Mesodermal cell (in vitro differentiated cells): ENCODE data around the gene ZNF280D. TPM values are rescaled to one million over a fixed set of nuclear protein-coding genes. Genes with fewer than 3 reads are reported as not detected.
"Not testable (repeated sequence)": the region's sequence is repeated elsewhere in the genome, so short reads cannot be mapped to it uniquely, and the experiment has no call there.

Source experiments
- H3K27ac ChIP-seq: 2 replicates; pipeline ENCODE4 v1.7.0; 2013; ENCODE audit warnings: mild to moderate bottlenecking, low read depth, low read length, moderate library complexity; ENCODE audit not compliant: severe bottlenecking
- H3K36me3 ChIP-seq: 2 replicates; pipeline ENCODE4 v1.7.1; 2013; ENCODE audit warnings: mild to moderate bottlenecking, low read length, moderate library complexity; ENCODE audit not compliant: control insufficient read depth, insufficient read depth
- H3K4me1 ChIP-seq: one replicate; pipeline ENCODE4 v1.7.1; 2013; ENCODE audit warnings: mild to moderate bottlenecking, low read length; ENCODE audit not compliant: insufficient read depth, control insufficient read depth, poor library complexity, severe bottlenecking
- H3K4me3 ChIP-seq: 2 replicates; pipeline ENCODE4 v1.7.0; 2013; ENCODE audit warnings: low read length, control low read depth, mild to moderate bottlenecking; ENCODE audit not compliant: insufficient read depth, poor library complexity, severe bottlenecking; ENCODE audit errors: extremely low read depth
- H3K9me3 ChIP-seq: 2 replicates; pipeline ENCODE4 v1.7.1; 2013; ENCODE audit warnings: mild to moderate bottlenecking, low read length, moderate library complexity; ENCODE audit not compliant: control insufficient read depth
- WGBS, 2 experiments: methylation state at CpG; one replicate each; pipeline ENCODE4 v1.1.5; 2013; ENCODE audit warnings: missing lambda C conversion rate in 2 of 2; ENCODE audit not compliant: insufficient coverage in 2 of 2; 5-methylcytosine and 5-hydroxymethylcytosine counted together
- polyA plus RNA-seq, 2 experiments: library from polyadenylated mRNA; stranded (reverse); fragments of 50-300 nt; gene quantifications; one replicate each; pipeline ENCODE4 v1.2.3, GENCODE V29; 2013

Gene ZNF280D, protein sequence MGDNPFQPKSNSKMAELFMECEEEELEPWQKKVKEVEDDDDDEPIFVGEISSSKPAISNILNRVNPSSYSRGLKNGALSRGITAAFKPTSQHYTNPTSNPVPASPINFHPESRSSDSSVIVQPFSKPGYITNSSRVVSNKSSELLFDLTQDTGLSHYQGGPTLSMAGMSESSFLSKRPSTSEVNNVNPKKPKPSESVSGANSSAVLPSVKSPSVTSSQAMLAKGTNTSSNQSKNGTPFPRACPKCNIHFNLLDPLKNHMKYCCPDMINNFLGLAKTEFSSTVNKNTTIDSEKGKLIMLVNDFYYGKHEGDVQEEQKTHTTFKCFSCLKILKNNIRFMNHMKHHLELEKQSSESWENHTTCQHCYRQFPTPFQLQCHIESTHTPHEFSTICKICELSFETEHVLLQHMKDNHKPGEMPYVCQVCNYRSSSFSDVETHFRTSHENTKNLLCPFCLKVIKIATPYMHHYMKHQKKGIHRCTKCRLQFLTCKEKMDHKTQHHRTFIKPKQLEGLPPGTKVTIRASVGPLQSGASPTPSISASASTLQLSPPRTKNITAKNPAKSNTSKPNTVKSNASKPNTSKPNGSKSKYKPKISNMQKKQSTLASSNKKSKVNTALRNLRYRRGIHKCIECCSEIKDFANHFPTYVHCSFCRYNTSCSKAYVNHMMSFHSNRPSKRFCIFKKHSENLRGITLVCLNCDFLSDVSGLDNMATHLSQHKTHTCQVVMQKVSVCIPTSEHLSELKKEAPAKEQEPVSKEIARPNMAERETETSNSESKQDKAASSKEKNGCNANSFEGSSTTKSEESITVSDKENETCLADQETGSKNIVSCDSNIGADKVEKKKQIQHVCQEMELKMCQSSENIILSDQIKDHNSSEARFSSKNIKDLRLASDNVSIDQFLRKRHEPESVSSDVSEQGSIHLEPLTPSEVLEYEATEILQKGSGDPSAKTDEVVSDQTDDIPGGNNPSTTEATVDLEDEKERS
- polyA plus RNA-seq (2013, experiment 1 of 2) = 4.9 TPM
- 6.2 TPM for polyA plus RNA-seq (2013, experiment 2 of 2)

- Histone ChIP-seq H3K9me3 (peaks cover 12% of the 10 kb centered on the region), H3K27ac (peak within 1 kb of the TSS; percentile 91), H3K4me1 (peaks cover 16% of the 10 kb centered on the region), H3K4me3 (peak within 1 kb of the TSS; percentile 34), H3K36me3 (no peaks in the 10 kb centered on the region)
- 60 to 63% methylated on average over 74 to 90 of the region's 101 CpGs for WGBS, 2 experiments
Measured at GRCh38 chr15:56733136-56734012, at the start of gene ZNF280D. Gene ZNF280D (minus strand): TSS chr15:56733509. CDS start chr15:56707109, 26,400 bp downstream.

GRCh38 chr15:56782306-56782705 lies 49.0 kb upstream of the ZNF280D start:
- Histone ChIP-seq H3K4me3 (no peak overlapping the region), H3K36me3 (no peaks in the 10 kb centered on the region)
- 90 to 95% methylated on average over 7 of the region's 8 CpGs for WGBS, 2 experiments

DNA sequence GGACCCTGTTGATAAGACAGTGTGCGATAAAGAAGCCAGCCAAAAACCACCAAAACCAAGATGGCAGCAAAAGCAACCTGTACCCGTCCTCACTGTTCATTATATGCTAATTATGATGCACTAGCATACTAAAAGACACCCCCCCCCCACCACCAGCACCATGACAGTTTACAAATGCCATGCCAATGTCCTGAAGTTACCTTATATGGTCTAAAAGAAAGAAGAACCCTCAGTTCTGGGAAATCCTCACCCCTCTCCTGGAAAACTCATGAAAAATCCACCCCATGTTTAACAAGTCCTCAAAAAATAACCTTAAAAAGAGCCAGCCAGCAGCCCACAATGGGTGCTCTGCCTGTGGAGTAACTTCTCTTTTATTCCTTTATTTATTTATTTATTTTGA lies 48.4 kb upstream of the ZNF280D start:
- no peak overlapping the region for H3K4me3 ChIP-seq
- no peak overlapping the region for H3K27ac ChIP-seq
- no peaks in the 10 kb centered on the region for H3K4me1 ChIP-seq
- no peaks in the 10 kb centered on the region for H3K36me3 ChIP-seq
- no peaks in the 10 kb centered on the region for H3K9me3 ChIP-seq
- WGBS, 2 experiments = 80% methylated on average over 1 to 2 of the region's 2 CpGs

More at GRCh38 chr15:56782306-56782705, 49.0 kb upstream of the ZNF280D start:
- Histone ChIP-seq H3K4me1 (no peaks in the 10 kb centered on the region), H3K9me3 (no peaks in the 10 kb centered on the region), H3K27ac (no peak overlapping the region)

- H3K27ac ChIP-seq, H3K9me3 ChIP-seq, H3K36me3 ChIP-seq, H3K4me1 ChIP-seq, H3K4me3 ChIP-seq: not testable (repeated sequence)
- WGBS, 2 experiments = 95 to 97% methylated on average over 9 of the region's 12 CpGs
Measured at GRCh38 chr15:56780102-56780725, 46.9 kb upstream of the ZNF280D start.

DNA sequence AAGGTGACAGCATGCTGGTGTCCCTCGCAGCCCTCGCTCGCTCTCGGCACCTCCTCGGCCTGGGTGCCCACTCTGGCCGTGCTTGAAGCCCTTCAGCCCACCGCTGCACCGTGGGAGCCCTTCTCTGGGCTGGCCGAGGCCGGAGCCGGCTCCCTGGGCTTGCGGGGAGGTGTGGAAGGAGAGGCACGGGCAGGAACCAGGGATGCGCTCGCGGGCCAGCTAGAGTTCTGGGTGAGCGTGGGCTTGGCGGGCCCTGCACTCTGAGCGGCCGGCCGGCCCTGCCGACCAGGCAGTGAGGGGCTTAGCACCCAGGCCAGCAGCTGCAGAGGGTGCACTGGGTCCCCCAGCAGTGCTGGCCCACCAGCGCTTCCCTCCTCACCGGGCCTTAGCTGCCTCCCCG lies 46.1 kb upstream of the ZNF280D start:
- not testable (repeated sequence) for H3K27ac ChIP-seq, H3K4me1 ChIP-seq, H3K4me3 ChIP-seq, H3K36me3 ChIP-seq, H3K9me3 ChIP-seq
- WGBS, 2 experiments = 92 to 93% methylated on average over 3 to 18 of the region's 25 CpGs

DNA sequence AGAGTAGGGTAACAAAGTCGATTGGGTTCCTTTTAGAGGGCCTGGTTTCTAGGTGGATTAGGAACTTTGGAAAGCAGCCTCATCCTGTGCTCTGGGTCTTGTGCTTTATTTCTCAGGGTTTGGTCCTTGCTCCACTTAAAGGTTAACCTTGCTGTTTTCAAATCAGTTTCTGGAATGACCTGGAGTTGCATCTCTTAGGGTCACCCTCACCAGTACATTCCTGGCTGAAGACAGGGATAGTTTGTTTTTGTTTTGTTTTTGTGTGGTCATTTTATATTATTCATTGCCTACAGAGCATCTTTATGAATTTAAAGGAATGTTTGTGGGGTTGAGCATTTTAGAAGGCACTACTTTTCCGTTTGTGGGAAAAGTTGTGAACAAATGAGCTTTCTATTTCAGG lies 45.5 kb upstream of the ZNF280D start:
- H3K4me1 ChIP-seq = no peaks in the 10 kb centered on the region
- WGBS, 2 experiments = 71 to 83% methylated on average over 1 of the region's 2 CpGs
- H3K36me3 ChIP-seq = no peaks in the 10 kb centered on the region
- H3K27ac ChIP-seq = no peak overlapping the region
- no peak overlapping the region for H3K4me3 ChIP-seq
- no peaks in the 10 kb centered on the region for H3K9me3 ChIP-seq

DNA sequence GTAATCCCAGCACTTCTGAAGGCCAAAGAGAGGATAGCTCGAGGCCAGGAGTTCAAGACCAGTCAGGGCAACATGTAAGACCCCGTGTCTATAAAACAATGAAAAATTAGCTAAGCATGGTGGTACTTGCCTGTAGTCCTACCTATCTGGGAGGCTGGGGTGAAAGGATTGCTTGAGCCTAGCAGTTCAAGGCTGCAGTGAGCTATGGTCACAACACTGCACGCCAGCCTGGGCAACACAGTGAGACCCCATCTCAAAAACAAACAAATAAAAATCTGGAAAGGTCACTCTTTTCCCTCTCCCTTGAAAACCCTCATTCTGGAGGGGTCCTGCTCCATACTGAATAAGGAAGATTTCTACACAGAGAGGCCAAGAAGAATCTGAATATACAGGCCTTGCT lies 43.5 kb upstream of the ZNF280D start:
- Histone ChIP-seq H3K4me1 (peaks cover 2% of the 10 kb centered on the region), H3K36me3 (no peaks in the 10 kb centered on the region), H3K4me3 (no peak overlapping the region), H3K27ac (no peak overlapping the region), H3K9me3 (no peaks in the 10 kb centered on the region)
- 83% methylated on average over 2 to 3 of the region's 3 CpGs for WGBS, 2 experiments

DNA sequence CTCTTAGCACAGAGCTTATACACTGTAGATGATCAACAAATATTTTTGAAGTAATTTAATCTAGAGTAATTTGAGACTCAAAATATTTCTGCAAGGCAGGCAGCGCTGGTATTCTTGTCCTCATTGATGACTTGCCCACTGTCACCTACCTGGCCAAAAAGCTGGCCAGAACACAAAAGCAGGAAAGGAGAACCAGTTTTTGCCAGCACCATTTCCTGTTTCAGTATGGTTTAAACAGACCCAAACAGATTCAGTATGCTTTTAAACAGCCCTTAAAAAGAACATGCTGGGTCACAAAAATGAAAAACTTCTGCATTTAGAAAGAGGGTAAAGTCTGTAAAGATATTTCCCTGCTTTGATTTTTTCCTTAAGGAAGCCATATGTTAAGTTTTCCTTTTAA lies 42.3 kb upstream of the ZNF280D start:
- peaks cover 2% of the 10 kb centered on the region for H3K4me1 ChIP-seq
- no peak overlapping the region for H3K4me3 ChIP-seq
- no peaks in the 10 kb centered on the region for H3K36me3 ChIP-seq
- WGBS, 2 experiments = 82% methylated on average over 1 of the region's 1 CpG; no CpG with 5 or more reads in 1 of the 2 experiments
- H3K9me3 ChIP-seq = no peaks in the 10 kb centered on the region
- H3K27ac ChIP-seq = no peak overlapping the region

DNA sequence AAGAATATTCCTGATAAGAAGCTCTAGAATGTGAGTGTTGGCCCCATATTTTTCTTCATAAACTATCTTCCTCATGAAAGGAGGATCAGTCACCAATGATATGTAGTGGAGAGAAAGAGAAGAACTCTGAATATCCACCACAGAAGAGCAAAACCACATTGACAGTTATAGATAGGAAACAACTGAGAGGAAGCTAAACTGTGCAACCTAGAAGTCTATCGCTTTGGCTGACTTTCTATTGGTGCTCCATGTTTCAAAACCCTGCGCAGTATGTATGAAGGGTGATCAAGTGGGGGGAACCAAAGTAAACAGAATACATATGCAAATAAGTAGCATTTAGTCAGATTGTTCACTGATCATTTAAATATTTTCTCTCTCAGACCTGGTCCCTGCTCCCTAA lies 41.0 kb upstream of the ZNF280D start:
- 100% methylated on average over 1 of the region's 2 CpGs; no CpG with 5 or more reads in 1 of the 2 experiments for WGBS, 2 experiments
- Histone ChIP-seq H3K4me1 (peaks cover 2% of the 10 kb centered on the region), H3K27ac (no peak overlapping the region), H3K36me3 (no peaks in the 10 kb centered on the region), H3K9me3 (no peaks in the 10 kb centered on the region), H3K4me3 (no peak overlapping the region)
